Measurements from ENCODE around the gene SHE. TPM values are rescaled to one million over a fixed set of nuclear protein-coding genes. Genes with fewer than 3 reads are reported as not detected.

The SHE gene
- total and polyA plus RNA-seq, 5 experiments from 2014 or later, result not detected

Other genes with a start within 250 kb of the SHE start
- 100 to 1,000 TPM; 112 to 118 TPM for gene HAX1, start 229.8 kb downstream of the SHE start, total RNA-seq
- gene HAX1, start 229.8 kb downstream of the SHE start, polyA plus RNA-seq, result 100 to 1,000 TPM; 165 to 170 (median 169) TPM
- gene AQP10, start 181.3 kb downstream of the SHE start, total RNA-seq, result not detected
- gene AQP10, start 181.3 kb downstream of the SHE start, polyA plus RNA-seq, result not detected
- 100 to 1,000 TPM; 111 to 114 TPM for gene ATP8B2, start 176.9 kb downstream of the SHE start, total RNA-seq
- 10 to 100 TPM; 48.5 to 65.1 (median 55.6) TPM for gene ATP8B2, start 176.9 kb downstream of the SHE start, polyA plus RNA-seq
- 10 to 100 TPM; 44.4 to 49.9 TPM for gene IL6R, start 97.1 kb downstream of the SHE start, total RNA-seq
- 10 to 100 TPM; 20.1 to 44.1 (median 28.4) TPM for gene IL6R, start 97.1 kb downstream of the SHE start, polyA plus RNA-seq
- gene TDRD10, start 193 bp downstream of the SHE start, total RNA-seq, result not detected
- not detected for gene TDRD10, start 193 bp downstream of the SHE start, polyA plus RNA-seq
- gene UBE2Q1, start 56.2 kb upstream of the SHE start, total RNA-seq, result 100 to 1,000 TPM; 109 to 114 TPM
- 10 to 100 TPM; 10.5 to 13.3 (median 12.6) TPM for gene UBE2Q1, start 56.2 kb upstream of the SHE start, polyA plus RNA-seq
- not detected for gene CHRNB2, start 65.4 kb upstream of the SHE start, total RNA-seq
- gene CHRNB2, start 65.4 kb upstream of the SHE start, polyA plus RNA-seq, result under 1 TPM in 1 of 3 donors, not detected in 2; 0.03 TPM
- 100 to 1,000 TPM; 219 to 251 TPM for gene ADAR, start 105.8 kb upstream of the SHE start, total RNA-seq
- 100 to 1,000 TPM in 2 of 3 donors, 10 to 100 TPM in 1; 93.2 to 132 (median 115) TPM for gene ADAR, start 105.8 kb upstream of the SHE start, polyA plus RNA-seq

Data from naive thymus-derived CD8-positive, alpha-beta T cell (primary cell).